Calu3 (cell line): ENCODE results near the gene CCDC192. TPM values are rescaled to one million over a fixed set of nuclear protein-coding genes. Genes with fewer than 3 reads are reported as not detected.
A peak's percentile ranks its signal among the peaks of the same experiment; 100 is the strongest.
"Not testable (repeated sequence)": the region's sequence is repeated elsewhere in the genome, so short reads cannot be mapped to it uniquely, and the experiment has no call there.

ENCODE experiments used
- BruUV-seq: library from RNA; stranded (reverse); fragments of 400-500 nt; replicated peaks from 2 replicates; lab custom pipeline; 2021; lab: Mats Ljungman, UMichigan
- CTCF ChIA-PET: fragments of 300-600 bp; sonication (Branson Sonifier 250); formaldehyde crosslinking; loops from one replicate; lab custom pipeline; 2022; ENCODE audit warnings: antibody characterized with exemption; lab: Charles Lee
- DNase-seq: peaks from one replicate; pipeline ENCODE4 v3.0.0; 2022
- H3K27ac Mint-ChIP-seq: one replicate; pipeline ENCODE4 v1.8.0; 2022; ENCODE audit warnings: mixed read lengths; ENCODE audit not compliant: unreplicated experiment
- H3K27me3 Mint-ChIP-seq: one replicate; pipeline ENCODE4 v1.8.0; 2022; ENCODE audit warnings: mixed read lengths; ENCODE audit not compliant: unreplicated experiment
- H3K36me3 Mint-ChIP-seq: one replicate; pipeline ENCODE4 v1.8.0; 2022; ENCODE audit warnings: mild to moderate bottlenecking, moderate library complexity, mixed read lengths; ENCODE audit not compliant: insufficient read depth, unreplicated experiment
- H3K4me1 Mint-ChIP-seq: one replicate; pipeline ENCODE4 v1.8.0; 2022; ENCODE audit warnings: mild to moderate bottlenecking, low read depth, mixed read lengths; ENCODE audit not compliant: unreplicated experiment
- H3K4me3 Mint-ChIP-seq: one replicate; pipeline ENCODE4 v1.8.0; 2022; ENCODE audit warnings: mild to moderate bottlenecking, low read depth, moderate library complexity, mixed read lengths; ENCODE audit not compliant: unreplicated experiment
- H3K9me3 Mint-ChIP-seq: one replicate; pipeline ENCODE4 v1.8.0; 2022; ENCODE audit warnings: low read depth, mixed read lengths; ENCODE audit not compliant: unreplicated experiment
- intact Hi-C: fragments of 100-400 bp; cut with micrococcal nuclease; formaldehyde crosslinking; loops from one replicate; pipeline ENCODE4 v1.10.0; 2022; ENCODE audit not compliant: unreplicated experiment
- total RNA-seq: library from RNA; stranded (reverse); gene quantifications from 2 replicates; pipeline ENCODE4 v1.2.3, GENCODE V29; 2022
- TF ChIP-seq, protein P1 (sequence below): fragments of 200-600 bp; IDR thresholded peaks from one replicate; pipeline ENCODE4 v1.8.0; 2022; ENCODE audit warnings: antibody characterized with exemption; ENCODE audit not compliant: unreplicated experiment

The CCDC192 gene
- total RNA-seq, 1 experiment from 2014 or later, result 2.5 TPM

DNA sequence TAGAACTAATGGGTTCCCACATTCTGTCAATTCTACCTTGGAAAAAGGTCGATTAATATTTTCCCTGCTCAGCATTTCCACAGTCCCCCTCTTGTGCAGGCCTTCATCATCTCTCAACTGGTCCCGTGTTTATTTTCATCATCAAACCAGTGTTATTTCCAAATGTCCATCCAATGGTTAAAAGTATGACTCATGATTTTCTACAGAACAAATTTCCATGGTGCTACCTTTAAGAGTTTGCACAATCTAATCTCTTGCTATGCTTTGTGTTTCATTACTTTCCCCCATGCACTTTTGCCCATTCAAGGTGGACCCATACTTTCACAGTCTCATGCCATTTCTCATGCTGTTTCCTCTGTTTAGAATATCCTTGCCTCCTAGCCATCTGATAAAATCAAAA lies 143.7 kb downstream of the CCDC192 start:
- peaks cover 24% of the 10 kb centered on the region for H3K4me1 Mint-ChIP-seq
- intact Hi-C loops, result loop anchor here (10.0 kb wide), 1 partner anchor 1578 kb away; no protein-coding TSS in a partner anchor
- H3K27me3 Mint-ChIP-seq, result no peaks in the 10 kb centered on the region
- peaks cover 4% of the 10 kb centered on the region for H3K36me3 Mint-ChIP-seq
- no peak for DNase-seq
- no TSS peak for BruUV-seq
- no peaks in the 10 kb centered on the region for H3K9me3 Mint-ChIP-seq
- CTCF ChIA-PET, result no interaction called here
- H3K4me3 Mint-ChIP-seq, result no peak overlapping the region
- TF ChIP-seq, protein P1, sequence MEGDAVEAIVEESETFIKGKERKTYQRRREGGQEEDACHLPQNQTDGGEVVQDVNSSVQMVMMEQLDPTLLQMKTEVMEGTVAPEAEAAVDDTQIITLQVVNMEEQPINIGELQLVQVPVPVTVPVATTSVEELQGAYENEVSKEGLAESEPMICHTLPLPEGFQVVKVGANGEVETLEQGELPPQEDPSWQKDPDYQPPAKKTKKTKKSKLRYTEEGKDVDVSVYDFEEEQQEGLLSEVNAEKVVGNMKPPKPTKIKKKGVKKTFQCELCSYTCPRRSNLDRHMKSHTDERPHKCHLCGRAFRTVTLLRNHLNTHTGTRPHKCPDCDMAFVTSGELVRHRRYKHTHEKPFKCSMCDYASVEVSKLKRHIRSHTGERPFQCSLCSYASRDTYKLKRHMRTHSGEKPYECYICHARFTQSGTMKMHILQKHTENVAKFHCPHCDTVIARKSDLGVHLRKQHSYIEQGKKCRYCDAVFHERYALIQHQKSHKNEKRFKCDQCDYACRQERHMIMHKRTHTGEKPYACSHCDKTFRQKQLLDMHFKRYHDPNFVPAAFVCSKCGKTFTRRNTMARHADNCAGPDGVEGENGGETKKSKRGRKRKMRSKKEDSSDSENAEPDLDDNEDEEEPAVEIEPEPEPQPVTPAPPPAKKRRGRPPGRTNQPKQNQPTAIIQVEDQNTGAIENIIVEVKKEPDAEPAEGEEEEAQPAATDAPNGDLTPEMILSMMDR, result no peak
- no peak overlapping the region for H3K27ac Mint-ChIP-seq

DNA sequence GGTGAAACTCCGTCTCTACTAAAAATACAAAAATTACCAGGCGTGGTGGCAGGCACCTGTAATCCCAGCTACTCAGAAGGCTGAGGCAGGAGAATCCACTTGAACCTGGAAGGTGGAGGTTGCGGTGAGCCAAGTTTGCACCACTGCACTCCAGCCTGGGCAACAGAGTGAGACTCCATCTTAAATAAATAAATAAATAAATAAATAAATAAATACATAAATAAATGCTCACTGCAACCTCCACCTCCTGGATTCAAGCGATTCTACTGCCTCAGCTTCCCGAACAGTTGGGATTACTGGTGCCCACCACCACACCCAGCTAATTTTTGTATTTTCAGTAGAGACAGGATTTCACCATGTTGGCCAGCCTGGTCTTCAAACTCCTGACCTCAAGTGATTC lies 144.4 kb downstream of the CCDC192 start:
- DNase-seq, H3K36me3 Mint-ChIP-seq, H3K27me3 Mint-ChIP-seq, H3K9me3 Mint-ChIP-seq, BruUV-seq, H3K4me3 Mint-ChIP-seq: not testable (repeated sequence)
- peaks cover 24% of the 10 kb centered on the region for H3K4me1 Mint-ChIP-seq
- H3K27ac Mint-ChIP-seq, result peak overlapping the region; percentile 28
- intact Hi-C loops, result loop anchor here (10.0 kb wide), 1 partner anchor 1577 kb away; no protein-coding TSS in a partner anchor
- CTCF ChIA-PET, result interaction anchor here (0.7 kb wide), 1 partner anchor 87 kb away, joined by 3 read pairs; no protein-coding TSS in a partner anchor

DNA sequence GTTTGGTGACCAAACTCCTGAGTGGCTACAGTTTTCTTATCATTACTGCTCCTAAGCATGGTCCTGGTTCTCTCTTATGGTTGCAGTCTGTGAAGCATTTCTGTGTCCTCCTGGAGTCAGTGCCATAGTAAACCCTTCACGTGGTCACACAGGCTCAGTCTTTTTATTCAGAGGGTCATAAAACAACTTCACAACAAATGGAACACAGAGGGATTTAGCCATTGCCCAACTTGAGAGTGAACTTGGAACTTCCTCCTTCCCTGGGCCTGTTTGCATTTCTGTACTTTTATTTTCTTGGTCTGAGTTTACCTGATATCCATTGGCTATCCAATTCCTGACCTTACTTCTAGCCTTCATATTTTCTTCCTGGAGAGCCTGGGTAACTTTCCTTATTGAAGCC lies 144.9 kb downstream of the CCDC192 start:
- peaks cover 4% of the 10 kb centered on the region for H3K36me3 Mint-ChIP-seq
- CTCF ChIA-PET, result interaction anchor here (0.7 kb wide), 1 partner anchor 87 kb away, joined by 3 read pairs; no protein-coding TSS in a partner anchor
- H3K4me3 Mint-ChIP-seq, result no peak overlapping the region
- TF ChIP-seq, protein P1, result no peak
- peaks cover 24% of the 10 kb centered on the region for H3K4me1 Mint-ChIP-seq
- DNase-seq, result no peak
- intact Hi-C loops, result loop anchor here (10.0 kb wide), 1 partner anchor 1577 kb away; no protein-coding TSS in a partner anchor
- BruUV-seq, result no TSS peak
- H3K9me3 Mint-ChIP-seq, result no peaks in the 10 kb centered on the region
- H3K27me3 Mint-ChIP-seq, result no peaks in the 10 kb centered on the region
- peak overlapping the region; percentile 28 for H3K27ac Mint-ChIP-seq

DNA sequence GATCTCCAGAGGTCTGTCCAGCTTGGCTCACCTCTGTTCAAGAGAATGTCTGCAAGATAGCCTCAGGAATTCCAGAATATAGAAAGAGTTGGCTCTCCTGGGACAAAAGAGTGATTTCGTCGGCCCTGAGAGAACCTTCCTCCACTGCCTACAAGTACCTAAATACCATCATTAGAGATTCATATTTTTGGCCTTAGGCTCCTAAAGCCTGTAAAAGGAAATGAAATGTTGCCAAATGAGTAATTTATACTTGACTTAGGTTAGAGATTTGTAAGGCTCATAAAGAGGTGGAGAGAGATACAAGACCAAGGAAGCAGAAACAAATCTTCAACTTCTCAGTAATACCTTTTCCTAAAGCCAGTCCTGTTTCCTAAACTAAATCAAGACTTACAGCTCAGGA lies 146.2 kb downstream of the CCDC192 start:
- Mint-ChIP-seq H3K27me3 (no peaks in the 10 kb centered on the region), H3K4me3 (no peak overlapping the region), H3K9me3 (peaks cover 2% of the 10 kb centered on the region), H3K4me1 (peaks cover 20% of the 10 kb centered on the region), H3K36me3 (peaks cover 4% of the 10 kb centered on the region), H3K27ac (no peak overlapping the region)
- DNase-seq, result no peak
- CTCF ChIA-PET, result no interaction called here
- TF ChIP-seq, protein P1, result no peak
- no TSS peak for BruUV-seq
- intact Hi-C loops, result loop anchor here (10.0 kb wide), 1 partner anchor 1575 kb away; no protein-coding TSS in a partner anchor

DNA sequence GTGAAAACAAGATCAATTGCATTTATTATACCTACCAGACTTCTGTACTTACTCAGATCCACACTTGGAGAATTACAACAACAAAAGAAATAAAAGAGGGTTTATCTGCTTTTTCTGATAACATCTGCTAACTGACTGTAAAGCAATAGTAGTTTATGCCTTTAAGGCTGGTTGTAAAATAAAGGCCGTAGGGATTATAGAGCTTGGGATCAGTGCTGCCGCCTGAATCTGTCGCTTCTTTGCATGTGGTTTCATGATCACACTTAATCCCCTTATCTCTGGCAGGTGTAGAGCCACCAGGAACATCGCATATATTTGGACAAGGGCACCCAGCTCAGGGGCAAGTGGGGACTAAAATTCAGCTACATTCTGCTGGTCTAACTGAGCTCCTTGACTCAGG lies 146.7 kb downstream of the CCDC192 start:
- BruUV-seq, result no TSS peak
- intact Hi-C loops, result loop anchor here (10.0 kb wide), 1 partner anchor 1575 kb away; no protein-coding TSS in a partner anchor
- TF ChIP-seq, protein P1, result no peak
- Mint-ChIP-seq H3K4me3 (no peak overlapping the region), H3K27me3 (no peaks in the 10 kb centered on the region), H3K27ac (no peak overlapping the region), H3K4me1 (peaks cover 15% of the 10 kb centered on the region), H3K9me3 (peaks cover 2% of the 10 kb centered on the region), H3K36me3 (peaks cover 4% of the 10 kb centered on the region)
- CTCF ChIA-PET, result no interaction called here
- no peak for DNase-seq
